ENCODE results near the gene NOD1.
"Not testable (repeated sequence)": the region's sequence is repeated elsewhere in the genome, so short reads cannot be mapped to it uniquely, and the experiment has no call there.

Gene NOD1

GRCh38 chr7:30504301-30505173 is 26.0 kb upstream of the NOD1 start, which contains the start of gene GGCT:
Gene GGCT, minus strand, starts transcription at chr7:30504829. Its CDS starts 120 bp downstream, at chr7:30504709.
- peak; percentile 95 for DNase-seq (ENCODE audit: low read depth)

GRCh38 chr7:30503274-30504212 is 25.0 kb upstream of the NOD1 start:
- no peak for DNase-seq (ENCODE audit: low read depth)

GRCh38 chr7:30502470-30503251 is 24.1 kb upstream of the NOD1 start:
- DNase-seq (ENCODE audit: low read depth) = no peak

GRCh38 chr7:30501264-30501663 is 22.7 kb upstream of the NOD1 start:
- DNase-seq (ENCODE audit: low read depth) = no peak

- no peak for DNase-seq (ENCODE audit: low read depth)
These were observed 14.6 kb upstream of the NOD1 start for GRCh38 chr7:30493228-30493627.

- DNase-seq (ENCODE audit: low read depth) = no peak
These were observed 12.8 kb upstream of the NOD1 start for GRCh38 chr7:30491417-30491816.

- DNase-seq (ENCODE audit: low read depth) = no peak
These were observed 8.8 kb upstream of the NOD1 start for GRCh38 chr7:30487371-30487770.

- no peak for DNase-seq (ENCODE audit: low read depth)
These were observed 7.1 kb upstream of the NOD1 start for GRCh38 chr7:30485667-30486066.

- DNase-seq (ENCODE audit: low read depth) = not testable (repeated sequence)
These were observed 2.8 kb upstream of the NOD1 start for GRCh38 chr7:30481416-30481815.

- DNase-seq (ENCODE audit: low read depth) = peak; percentile 19
These were observed 877 bp upstream of the NOD1 start for GRCh38 chr7:30479202-30480120.

GRCh38 chr7:30476459-30477145 is 2.0 kb downstream of the NOD1 start:
- DNase-seq (ENCODE audit: low read depth) = no peak

- no peak for DNase-seq (ENCODE audit: low read depth)
These were observed 3.0 kb downstream of the NOD1 start for GRCh38 chr7:30475580-30475979.

GRCh38 chr7:30474893-30475292 is 3.7 kb downstream of the NOD1 start:
- DNase-seq (ENCODE audit: low read depth) = no peak

GRCh38 chr7:30474485-30474884 is 4.1 kb downstream of the NOD1 start:
- DNase-seq (ENCODE audit: low read depth) = no peak

- DNase-seq (ENCODE audit: low read depth) = no peak
These were observed 4.7 kb downstream of the NOD1 start for GRCh38 chr7:30473903-30474302.

- no peak for DNase-seq (ENCODE audit: low read depth)
These were observed 5.5 kb downstream of the NOD1 start for GRCh38 chr7:30472784-30473775.

- no peak for DNase-seq (ENCODE audit: low read depth)
These were observed 6.4 kb downstream of the NOD1 start for GRCh38 chr7:30472081-30472783.

GRCh38 chr7:30471205-30471604 is 7.4 kb downstream of the NOD1 start:
- DNase-seq (ENCODE audit: low read depth) = no peak
